Measurements from ENCODE around the gene PBX1. TPM values are rescaled to one million over a fixed set of nuclear protein-coding genes. Genes with fewer than 3 reads are reported as not detected.

The PBX1 gene
- total and polyA plus RNA-seq, 10 of the 15 experiments (the other 5 are each of a cell fraction or from before 2014, with no cell fraction given): 0.05 to 0.28 (median 0.11) TPM; not detected in 5

DNA sequence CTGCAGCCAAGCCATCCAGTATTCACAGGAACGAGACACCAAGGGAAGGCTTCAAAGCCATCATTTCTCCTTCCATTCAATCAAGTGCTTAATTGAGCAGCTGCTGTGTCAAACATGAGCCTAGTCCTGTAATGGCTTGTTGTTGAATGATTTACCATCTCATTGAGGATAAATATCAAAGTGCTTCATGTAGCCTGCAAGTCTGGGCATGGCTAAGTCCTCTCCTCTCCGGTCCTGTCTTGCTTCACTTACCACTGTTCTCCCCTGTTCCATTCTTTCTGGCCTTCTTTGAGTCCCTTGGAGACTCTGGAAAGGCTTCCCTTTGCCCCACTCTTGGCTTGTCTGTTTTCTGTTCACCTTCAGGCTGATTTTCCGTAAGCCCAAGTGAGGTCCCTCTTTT lies 279.8 kb downstream of the PBX1 start:
- FAIRE-seq: no peak
- H3K4me3 ChIP-seq: no peak overlapping the region
- POLR2A ChIA-PET: no interaction called here
- no TSS peak for BruUV-seq (replicated peaks)
- RAD21 ChIA-PET (ENCODE audit: unreplicated experiment): no interaction called here
- WGBS (ENCODE audit: insufficient coverage, insufficient replicate concordance, low lambda C conversion rate, missing lambda C conversion rate): 6% methylated on average over 3 of the region's 3 CpGs
- no peak for DNase-seq (ENCODE audit: low read depth, low spot score)
- H3K4me1 ChIP-seq (ENCODE audit: control insufficient read depth, insufficient read depth, low read length): no peaks in the 10 kb centered on the region
- H3K9ac ChIP-seq (ENCODE audit: control insufficient read depth, insufficient read depth, low read length): no peak overlapping the region
- H3K79me2 ChIP-seq (ENCODE audit: control insufficient read depth, insufficient read depth, low read length): no peaks in the 10 kb centered on the region
- H3K27ac ChIP-seq (ENCODE audit: control insufficient read depth, insufficient read depth): no peak overlapping the region
- H3K36me3 ChIP-seq (ENCODE audit: control insufficient read depth in 2 of 2, insufficient read depth in 2 of 2, low read length in 1 of 2): no peaks in the 10 kb centered on the region
- in situ Hi-C loops (cut with MboI) (no loop called here), intact Hi-C loops (cut with micrococcal nuclease; ENCODE audit: unreplicated experiment) (no loop called here)
- no peaks in the 10 kb centered on the region for H4K20me1 ChIP-seq (ENCODE audit: control insufficient read depth, insufficient read depth)
- CTCF ChIA-PET: no interaction called here
- ATAC-seq: no peak
- H3K4me2 ChIP-seq (ENCODE audit: control insufficient read depth, insufficient read depth): no peak overlapping the region
- H3K9me3 ChIP-seq (replicated peaks; ENCODE audit: control insufficient read depth, insufficient read depth, low read length): no peaks in the 10 kb centered on the region
- H2AFZ ChIP-seq (ENCODE audit: control insufficient read depth, low read depth, low read length): no peak overlapping the region
- no peaks in the 10 kb centered on the region for H3K27me3 ChIP-seq (replicated peaks in 1 of 2; ENCODE audit: control insufficient read depth in 2 of 2, insufficient read depth in 2 of 2, low read length in 1 of 2)
- SMC1A ChIA-PET (ENCODE audit: uncharacterized antibody, unreplicated experiment): interaction anchor here (1.0 kb wide), 1 partner anchor 213 kb away, joined by 3 read pairs; no protein-coding TSS in a partner anchor
- TF ChIP-seq ZBED1 (IDR thresholded peaks at IDR 0.05; ENCODE audit: borderline replicate concordance) (no peak), NR2C1 (IDR thresholded peaks at IDR 0.05) (no peak), JUNB (IDR thresholded peaks at IDR 0.05) (no peak), SIN3A (IDR thresholded peaks at IDR 0.05; ENCODE audit: low read depth, low read length) (no peak), EZH2 (IDR thresholded peaks at IDR 0.05; ENCODE audit: borderline replicate concordance, control insufficient read depth, low read depth, low read length) (no peak), RAD21 (IDR thresholded peaks at IDR 0.05; ENCODE audit: insufficient read depth, low read depth, low read length) (no peak)
- TF ChIP-seq, protein P1, sequence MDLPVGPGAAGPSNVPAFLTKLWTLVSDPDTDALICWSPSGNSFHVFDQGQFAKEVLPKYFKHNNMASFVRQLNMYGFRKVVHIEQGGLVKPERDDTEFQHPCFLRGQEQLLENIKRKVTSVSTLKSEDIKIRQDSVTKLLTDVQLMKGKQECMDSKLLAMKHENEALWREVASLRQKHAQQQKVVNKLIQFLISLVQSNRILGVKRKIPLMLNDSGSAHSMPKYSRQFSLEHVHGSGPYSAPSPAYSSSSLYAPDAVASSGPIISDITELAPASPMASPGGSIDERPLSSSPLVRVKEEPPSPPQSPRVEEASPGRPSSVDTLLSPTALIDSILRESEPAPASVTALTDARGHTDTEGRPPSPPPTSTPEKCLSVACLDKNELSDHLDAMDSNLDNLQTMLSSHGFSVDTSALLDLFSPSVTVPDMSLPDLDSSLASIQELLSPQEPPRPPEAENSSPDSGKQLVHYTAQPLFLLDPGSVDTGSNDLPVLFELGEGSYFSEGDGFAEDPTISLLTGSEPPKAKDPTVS (IDR thresholded peaks at IDR 0.05; ENCODE audit: low read depth, low read length): no peak
- TF ChIP-seq, protein P2, sequence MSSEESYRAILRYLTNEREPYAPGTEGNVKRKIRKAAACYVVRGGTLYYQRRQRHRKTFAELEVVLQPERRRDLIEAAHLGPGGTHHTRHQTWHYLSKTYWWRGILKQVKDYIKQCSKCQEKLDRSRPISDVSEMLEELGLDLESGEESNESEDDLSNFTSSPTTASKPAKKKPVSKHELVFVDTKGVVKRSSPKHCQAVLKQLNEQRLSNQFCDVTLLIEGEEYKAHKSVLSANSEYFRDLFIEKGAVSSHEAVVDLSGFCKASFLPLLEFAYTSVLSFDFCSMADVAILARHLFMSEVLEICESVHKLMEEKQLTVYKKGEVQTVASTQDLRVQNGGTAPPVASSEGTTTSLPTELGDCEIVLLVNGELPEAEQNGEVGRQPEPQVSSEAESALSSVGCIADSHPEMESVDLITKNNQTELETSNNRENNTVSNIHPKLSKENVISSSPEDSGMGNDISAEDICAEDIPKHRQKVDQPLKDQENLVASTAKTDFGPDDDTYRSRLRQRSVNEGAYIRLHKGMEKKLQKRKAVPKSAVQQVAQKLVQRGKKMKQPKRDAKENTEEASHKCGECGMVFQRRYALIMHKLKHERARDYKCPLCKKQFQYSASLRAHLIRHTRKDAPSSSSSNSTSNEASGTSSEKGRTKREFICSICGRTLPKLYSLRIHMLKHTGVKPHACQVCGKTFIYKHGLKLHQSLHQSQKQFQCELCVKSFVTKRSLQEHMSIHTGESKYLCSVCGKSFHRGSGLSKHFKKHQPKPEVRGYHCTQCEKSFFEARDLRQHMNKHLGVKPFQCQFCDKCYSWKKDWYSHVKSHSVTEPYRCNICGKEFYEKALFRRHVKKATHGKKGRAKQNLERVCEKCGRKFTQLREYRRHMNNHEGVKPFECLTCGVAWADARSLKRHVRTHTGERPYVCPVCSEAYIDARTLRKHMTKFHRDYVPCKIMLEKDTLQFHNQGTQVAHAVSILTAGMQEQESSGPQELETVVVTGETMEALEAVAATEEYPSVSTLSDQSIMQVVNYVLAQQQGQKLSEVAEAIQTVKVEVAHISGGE (CRISPR knock-in tag; IDR thresholded peaks at IDR 0.05): no peak
- TF ChIP-seq, protein P3, sequence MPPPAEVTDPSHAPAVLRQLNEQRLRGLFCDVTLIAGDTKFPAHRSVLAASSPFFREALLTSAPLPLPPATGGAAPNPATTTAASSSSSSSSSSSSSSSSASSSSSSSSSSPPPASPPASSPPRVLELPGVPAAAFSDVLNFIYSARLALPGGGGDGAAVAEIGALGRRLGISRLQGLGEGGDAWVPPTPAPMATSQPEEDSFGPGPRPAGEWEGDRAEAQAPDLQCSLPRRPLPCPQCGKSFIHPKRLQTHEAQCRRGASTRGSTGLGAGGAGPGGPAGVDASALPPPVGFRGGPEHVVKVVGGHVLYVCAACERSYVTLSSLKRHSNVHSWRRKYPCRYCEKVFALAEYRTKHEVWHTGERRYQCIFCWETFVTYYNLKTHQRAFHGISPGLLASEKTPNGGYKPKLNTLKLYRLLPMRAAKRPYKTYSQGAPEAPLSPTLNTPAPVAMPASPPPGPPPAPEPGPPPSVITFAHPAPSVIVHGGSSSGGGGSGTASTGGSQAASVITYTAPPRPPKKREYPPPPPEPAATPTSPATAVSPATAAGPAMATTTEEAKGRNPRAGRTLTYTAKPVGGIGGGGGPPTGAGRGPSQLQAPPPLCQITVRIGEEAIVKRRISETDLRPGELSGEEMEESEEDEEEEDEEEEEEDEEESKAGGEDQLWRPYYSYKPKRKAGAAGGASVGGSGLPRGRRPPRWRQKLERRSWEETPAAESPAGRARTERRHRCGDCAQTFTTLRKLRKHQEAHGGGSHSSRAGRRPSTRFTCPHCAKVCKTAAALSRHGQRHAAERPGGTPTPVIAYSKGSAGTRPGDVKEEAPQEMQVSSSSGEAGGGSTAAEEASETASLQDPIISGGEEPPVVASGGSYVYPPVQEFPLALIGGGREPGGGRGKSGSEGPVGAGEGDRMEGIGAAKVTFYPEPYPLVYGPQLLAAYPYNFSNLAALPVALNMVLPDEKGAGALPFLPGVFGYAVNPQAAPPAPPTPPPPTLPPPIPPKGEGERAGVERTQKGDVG (CRISPR knock-in tag; IDR thresholded peaks at IDR 0.05): no peak
- TF ChIP-seq, protein P4, sequence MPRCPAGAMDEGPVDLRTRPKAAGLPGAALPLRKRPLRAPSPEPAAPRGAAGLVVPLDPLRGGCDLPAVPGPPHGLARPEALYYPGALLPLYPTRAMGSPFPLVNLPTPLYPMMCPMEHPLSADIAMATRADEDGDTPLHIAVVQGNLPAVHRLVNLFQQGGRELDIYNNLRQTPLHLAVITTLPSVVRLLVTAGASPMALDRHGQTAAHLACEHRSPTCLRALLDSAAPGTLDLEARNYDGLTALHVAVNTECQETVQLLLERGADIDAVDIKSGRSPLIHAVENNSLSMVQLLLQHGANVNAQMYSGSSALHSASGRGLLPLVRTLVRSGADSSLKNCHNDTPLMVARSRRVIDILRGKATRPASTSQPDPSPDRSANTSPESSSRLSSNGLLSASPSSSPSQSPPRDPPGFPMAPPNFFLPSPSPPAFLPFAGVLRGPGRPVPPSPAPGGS (IDR thresholded peaks at IDR 0.05; ENCODE audit: borderline replicate concordance, insufficient read depth, low read depth, low read length, poor library complexity, severe bottlenecking): no peak
- TF ChIP-seq, protein P5, sequence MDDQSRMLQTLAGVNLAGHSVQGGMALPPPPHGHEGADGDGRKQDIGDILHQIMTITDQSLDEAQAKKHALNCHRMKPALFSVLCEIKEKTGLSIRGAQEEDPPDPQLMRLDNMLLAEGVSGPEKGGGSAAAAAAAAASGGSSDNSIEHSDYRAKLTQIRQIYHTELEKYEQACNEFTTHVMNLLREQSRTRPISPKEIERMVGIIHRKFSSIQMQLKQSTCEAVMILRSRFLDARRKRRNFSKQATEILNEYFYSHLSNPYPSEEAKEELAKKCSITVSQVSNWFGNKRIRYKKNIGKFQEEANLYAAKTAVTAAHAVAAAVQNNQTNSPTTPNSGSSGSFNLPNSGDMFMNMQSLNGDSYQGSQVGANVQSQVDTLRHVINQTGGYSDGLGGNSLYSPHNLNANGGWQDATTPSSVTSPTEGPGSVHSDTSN (IDR thresholded peaks at IDR 0.05; ENCODE audit: insufficient replicate concordance, low read depth, low read length): no peak
